ENCODE results near the gene BHMT2. TPM values are rescaled to one million over a fixed set of nuclear protein-coding genes. Genes with fewer than 3 reads are reported as not detected.

Gene BHMT2
- polyA plus RNA-seq, 3 donors: not detected

- Mint-ChIP-seq H3K27me3 (ENCODE audit: low read depth in 3 of 3) (peaks cover 0 to 5% (median 3%) of the 10 kb centered on the region in 3 donors), H3K36me3 (no peaks in the 10 kb centered on the region), H3K27ac (no peak overlapping the region), H3K4me1 (no peaks in the 10 kb centered on the region), H3K4me3 (no peak overlapping the region), H3K9me3 (peaks cover 0 to 8% (median 2%) of the 10 kb centered on the region in 7 donors)
- DNase-seq: no peak
- no peaks in the 10 kb centered on the region for H3K36me3 ChIP-seq (replicated peaks in 1 of 2; ENCODE audit: control insufficient read depth in 1 of 2, insufficient read depth in 2 of 2, low read length in 2 of 2)
- no peaks in the 10 kb centered on the region for H3K4me1 ChIP-seq (ENCODE audit: control insufficient read depth in 1 of 2, insufficient read depth in 2 of 2, low read length in 2 of 2)
- no peaks in the 10 kb centered on the region for H3K27me3 ChIP-seq (ENCODE audit: control insufficient read depth in 2 of 2, insufficient read depth in 2 of 2, low read length in 2 of 2)
- H3K79me2 ChIP-seq (ENCODE audit: insufficient read depth, low read length): no peaks in the 10 kb centered on the region
- TF ChIP-seq, protein P1, sequence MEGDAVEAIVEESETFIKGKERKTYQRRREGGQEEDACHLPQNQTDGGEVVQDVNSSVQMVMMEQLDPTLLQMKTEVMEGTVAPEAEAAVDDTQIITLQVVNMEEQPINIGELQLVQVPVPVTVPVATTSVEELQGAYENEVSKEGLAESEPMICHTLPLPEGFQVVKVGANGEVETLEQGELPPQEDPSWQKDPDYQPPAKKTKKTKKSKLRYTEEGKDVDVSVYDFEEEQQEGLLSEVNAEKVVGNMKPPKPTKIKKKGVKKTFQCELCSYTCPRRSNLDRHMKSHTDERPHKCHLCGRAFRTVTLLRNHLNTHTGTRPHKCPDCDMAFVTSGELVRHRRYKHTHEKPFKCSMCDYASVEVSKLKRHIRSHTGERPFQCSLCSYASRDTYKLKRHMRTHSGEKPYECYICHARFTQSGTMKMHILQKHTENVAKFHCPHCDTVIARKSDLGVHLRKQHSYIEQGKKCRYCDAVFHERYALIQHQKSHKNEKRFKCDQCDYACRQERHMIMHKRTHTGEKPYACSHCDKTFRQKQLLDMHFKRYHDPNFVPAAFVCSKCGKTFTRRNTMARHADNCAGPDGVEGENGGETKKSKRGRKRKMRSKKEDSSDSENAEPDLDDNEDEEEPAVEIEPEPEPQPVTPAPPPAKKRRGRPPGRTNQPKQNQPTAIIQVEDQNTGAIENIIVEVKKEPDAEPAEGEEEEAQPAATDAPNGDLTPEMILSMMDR (IDR thresholded peaks at IDR 0.05): no peak
- H3K4me2 ChIP-seq (replicated peaks; ENCODE audit: extremely low read depth, low read length, poor library complexity, severe bottlenecking): no peak overlapping the region
- H4K20me1 ChIP-seq (ENCODE audit: insufficient read depth, low read length): no peaks in the 10 kb centered on the region
- intact Hi-C loops (cut with micrococcal nuclease): no loop called here
- no peak overlapping the region for H3K4me3 ChIP-seq (replicated peaks in 1 of 3; ENCODE audit: low read depth in 2 of 3, low read length in 3 of 3)
- no peak overlapping the region for H3K9ac ChIP-seq (ENCODE audit: insufficient read depth, low read length, poor library complexity, severe bottlenecking)
- H3K9me3 ChIP-seq (replicated peaks in 1 of 2; ENCODE audit: control insufficient read depth in 1 of 2, insufficient read depth in 1 of 2, low read length in 2 of 2): peaks cover 0 to 2% of the 10 kb centered on the region in 2 donors
- WGBS (ENCODE audit: insufficient coverage): 93% methylated on average over 6 of the region's 11 CpGs
- H2AFZ ChIP-seq (ENCODE audit: insufficient read depth, low read depth, low read length, poor library complexity, severe bottlenecking): no peak overlapping the region
- no peak overlapping the region for H3K27ac ChIP-seq (ENCODE audit: low read depth in 1 of 2, low read length in 2 of 2)
Observed at GRCh38 chr5:79075646-79076426, 6.3 kb downstream of the BHMT2 start.

- Mint-ChIP-seq H3K27me3 (ENCODE audit: low read depth in 3 of 3) (peaks cover 0 to 4% (median 3%) of the 10 kb centered on the region in 3 donors), H3K27ac (no peak overlapping the region), H3K4me1 (no peaks in the 10 kb centered on the region), H3K36me3 (no peaks in the 10 kb centered on the region), H3K9me3 (peaks cover 0 to 8% (median 3%) of the 10 kb centered on the region in 7 donors), H3K4me3 (no peak overlapping the region)
- no peak overlapping the region for H3K27ac ChIP-seq (ENCODE audit: low read depth in 1 of 2, low read length in 2 of 2)
- H3K9me3 ChIP-seq (replicated peaks in 1 of 2; ENCODE audit: control insufficient read depth in 1 of 2, insufficient read depth in 1 of 2, low read length in 2 of 2): peaks cover 0 to 2% of the 10 kb centered on the region in 2 donors
- H3K36me3 ChIP-seq (replicated peaks in 1 of 2; ENCODE audit: control insufficient read depth in 1 of 2, insufficient read depth in 2 of 2, low read length in 2 of 2): no peaks in the 10 kb centered on the region
- no CpG with 5 or more reads among the region's 4 CpGs for WGBS (ENCODE audit: insufficient coverage)
- H4K20me1 ChIP-seq (ENCODE audit: insufficient read depth, low read length): no peaks in the 10 kb centered on the region
- H3K27me3 ChIP-seq (ENCODE audit: control insufficient read depth in 2 of 2, insufficient read depth in 2 of 2, low read length in 2 of 2): no peaks in the 10 kb centered on the region
- TF ChIP-seq, protein P1 (IDR thresholded peaks at IDR 0.05): no peak
- no peak overlapping the region for H2AFZ ChIP-seq (ENCODE audit: insufficient read depth, low read depth, low read length, poor library complexity, severe bottlenecking)
- H3K4me3 ChIP-seq (replicated peaks in 1 of 3; ENCODE audit: low read depth in 2 of 3, low read length in 3 of 3): no peak overlapping the region
- DNase-seq: no peak
- H3K4me1 ChIP-seq (ENCODE audit: control insufficient read depth in 1 of 2, insufficient read depth in 2 of 2, low read length in 2 of 2): no peaks in the 10 kb centered on the region
- no peak overlapping the region for H3K4me2 ChIP-seq (replicated peaks; ENCODE audit: extremely low read depth, low read length, poor library complexity, severe bottlenecking)
- no peaks in the 10 kb centered on the region for H3K79me2 ChIP-seq (ENCODE audit: insufficient read depth, low read length)
- no peak overlapping the region for H3K9ac ChIP-seq (ENCODE audit: insufficient read depth, low read length, poor library complexity, severe bottlenecking)
- intact Hi-C loops (cut with micrococcal nuclease): no loop called here
Observed at GRCh38 chr5:79076819-79077218, 7.3 kb downstream of the BHMT2 start.
